Testis (tissue), 2 donors: Measurements from ENCODE around the gene SYMPK.

Experiments used
- CTCF ChIP-seq, 3 experiments: fragments of 450-650 bp in 2 of 3; fragments of 200-600 bp in 1 of 3; sonication (generic) in 1 of 3; IDR thresholded peaks; one replicate each; pipeline ENCODE4 v1.5.1; 2016 to 2019; ENCODE audit warnings: antibody characterized with exemption in 3 of 3, mild to moderate bottlenecking in 2 of 3, moderate library complexity in 1 of 3
- POLR2A ChIP-seq: fragments of 450-650 bp; IDR thresholded peaks from one replicate; pipeline ENCODE4 v1.6.1; 2017; ENCODE audit warnings: antibody characterized with exemption, mild to moderate bottlenecking, moderate library complexity

- no peak for TF ChIP-seq CTCF (IDR thresholded peaks at IDR 0.05)
- TF ChIP-seq POLR2A = peak; percentile 46
Measured at GRCh38 chr19:45767410-45767880, 95.5 kb downstream of the SYMPK start.
